22Rv1 (cell line): Measurements from ENCODE around the gene ARHGAP45.

Experiments
- H3K27ac ChIP-seq: fragments of 450-650 bp; 2 replicates; pipeline ENCODE4 v1.5.1; 2017
- CTCF ChIP-seq: fragments of 450-650 bp; IDR thresholded peaks from 2 replicates; pipeline ENCODE4 v1.5.1; 2017; ENCODE audit warnings: mild to moderate bottlenecking
- ZFX ChIP-seq: fragments of 450-650 bp; IDR thresholded peaks from 2 replicates; pipeline ENCODE4 v1.6.1; 2017; ENCODE audit warnings: antibody characterized with exemption, borderline replicate concordance

The ARHGAP45 gene

GRCh38 chr19:1136201-1136600, 69.2 kb downstream of the ARHGAP45 start:
- H3K27ac ChIP-seq, result no peak overlapping the region
- TF ChIP-seq ZFX, result no peak
- TF ChIP-seq CTCF, result no peak
